ENCODE measurements around the gene TULP1. TPM values are rescaled to one million over a fixed set of nuclear protein-coding genes. Genes with fewer than 3 reads are reported as not detected.
A peak's percentile ranks its signal among the peaks of the same experiment; 100 is the strongest.

Gene TULP1
- total and polyA plus RNA-seq, 2 of the 13 experiments (the other 11 are each of a cell fraction or from before 2014, with no cell fraction given), result not detected

DNA sequence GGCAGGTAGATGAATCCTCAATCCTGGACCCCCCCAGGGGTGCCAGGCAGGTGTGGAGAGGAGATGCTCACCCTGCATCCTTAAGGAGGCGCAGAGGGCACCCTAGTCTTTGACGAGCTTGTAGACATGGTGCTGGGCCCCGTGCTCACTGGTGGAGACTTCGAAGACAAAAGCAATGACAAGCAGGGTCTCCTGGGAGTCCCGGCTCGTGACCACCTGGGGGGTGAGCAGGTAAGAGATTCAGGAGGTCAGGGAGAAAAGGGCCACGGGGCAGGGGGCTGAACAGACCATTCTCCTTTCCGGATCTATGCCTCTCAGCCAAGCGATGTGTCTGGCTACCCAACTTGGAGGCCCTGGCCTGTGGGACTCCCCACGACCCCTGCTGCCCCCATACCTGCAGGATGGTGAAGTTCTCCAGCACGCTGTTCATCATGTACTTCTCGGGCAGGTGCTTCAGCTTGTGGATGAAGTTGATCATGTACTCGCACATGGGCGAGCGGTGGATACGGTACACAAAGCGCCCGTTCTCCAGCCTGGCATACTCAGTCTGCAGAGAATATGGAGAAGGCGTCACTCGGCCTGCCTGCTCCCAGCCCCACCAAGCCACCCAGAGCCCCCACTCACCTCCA, 37.6 kb downstream of the TULP1 start:
- Histone ChIP-seq H3K9ac (ENCODE audit: insufficient read depth, low read depth, low read length) (no peak overlapping the region), H3K9me3 (ENCODE audit: low read length) (no peaks in the 10 kb centered on the region), H3K79me2 (ENCODE audit: insufficient read depth, low read length) (peaks cover 11% of the 10 kb centered on the region), H3K4me2 (ENCODE audit: low read depth, low read length) (no peak overlapping the region), H4K20me1 (ENCODE audit: insufficient read depth, low read length) (peaks cover 36% of the 10 kb centered on the region), H3K27me3 (ENCODE audit: control insufficient read depth in 1 of 2, insufficient read depth in 2 of 2, low read length in 2 of 2) (no peaks in the 10 kb centered on the region), H3K27ac (ENCODE audit: extremely low read length, insufficient read depth, low read length) (no peak overlapping the region), H2AFZ (ENCODE audit: low read length) (no peak overlapping the region), H3K4me1 (ENCODE audit: insufficient read depth, low read length) (peaks cover 46% of the 10 kb centered on the region), H3K4me3 (replicated peaks in 1 of 3; ENCODE audit: insufficient read depth in 1 of 3, low read depth in 2 of 3, low read length in 3 of 3) (no peak overlapping the region), H3K36me3 (replicated peaks in 1 of 2; ENCODE audit: control insufficient read depth in 1 of 2, insufficient read depth in 2 of 2, low read length in 2 of 2) (peaks cover 8 to 33% of the 10 kb centered on the region in 2 experiments)
- ATAC-seq (peak; percentile 8), DNase-seq (ENCODE audit: low spot score) (no peak), FAIRE-seq (no peak)
- POLR2A ChIA-PET, result interaction anchor here (9.7 kb wide), 1 partner anchor 22 kb away, joined by 88 read pairs; the partner anchor contains the start of gene TEAD3
- TSS peak; percentile 22 for BruUV-seq (replicated peaks)
- intact Hi-C loops (cut with micrococcal nuclease; ENCODE audit: unreplicated experiment) (no loop called here), in situ Hi-C loops (cut with HindIII; ENCODE audit: extremely low pct_ligation_motif_present, low pct_unique_long_range_greater_than_20kb) (no loop called here)
- TF ChIP-seq PCBP1 (IDR thresholded peaks at IDR 0.05; ENCODE audit: borderline replicate concordance, low read depth, low read length) (0 out of 2 replicates have a peak, but pooled peaks have one; percentile 7), ZNF790 (CRISPR knock-in tag; IDR thresholded peaks at IDR 0.05; ENCODE audit: borderline replicate concordance) (no peak), KAT8 (CRISPR knock-in tag; IDR thresholded peaks at IDR 0.05) (no peak), POLR2AphosphoS2 (IDR thresholded peaks at IDR 0.05; ENCODE audit: low read depth, low read length) (peak; percentile 9; the same call in 1 of the 2 replicates)
- WGBS (ENCODE audit: low lambda C conversion rate), result 98% methylated on average over 17 of the region's 20 CpGs
- CTCF ChIA-PET (ENCODE audit: low intra/inter-chr PET ratio, low total read pairs), result no interaction called here

DNA sequence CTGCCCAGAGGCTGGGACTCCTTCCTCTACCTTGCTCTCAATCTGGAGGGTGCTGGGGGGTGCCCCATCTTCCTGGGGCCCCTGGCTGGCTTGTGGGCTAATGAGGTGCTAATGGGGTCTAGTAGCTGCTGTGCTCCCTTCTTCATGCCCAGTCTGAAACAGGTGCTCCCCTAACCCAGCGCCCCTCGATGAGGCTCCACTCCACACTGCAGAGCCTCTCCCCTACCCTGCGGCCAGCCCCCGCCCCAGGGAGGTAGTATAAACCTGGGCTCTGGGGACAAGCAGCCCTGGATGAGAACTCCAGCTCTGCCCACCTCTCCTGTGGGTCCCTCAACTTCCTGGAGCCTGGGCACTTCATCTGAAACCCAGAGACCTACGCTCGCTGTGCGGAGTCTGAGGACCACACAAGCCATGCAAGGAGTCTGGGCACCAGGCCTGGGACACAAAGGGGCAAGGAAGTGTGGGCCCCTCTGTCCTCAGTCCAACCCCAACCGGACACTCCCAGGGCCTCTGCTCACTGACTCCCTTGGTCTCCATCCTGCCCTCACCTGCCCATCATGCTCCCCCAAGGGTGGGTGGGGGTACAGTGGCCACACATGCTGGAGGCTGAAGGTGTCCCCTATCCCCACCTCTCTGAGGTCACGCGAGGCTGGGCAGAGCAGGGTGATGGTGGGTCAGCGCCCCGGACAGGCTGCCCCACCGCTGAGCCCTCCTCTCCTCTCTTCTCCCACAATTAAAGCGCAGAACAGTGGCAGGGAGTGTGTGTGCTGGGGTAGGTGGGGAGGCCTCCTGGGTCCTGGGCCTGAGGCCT, 38.4 kb downstream of the TULP1 start:
- no peak overlapping the region for H3K9ac ChIP-seq (ENCODE audit: insufficient read depth, low read depth, low read length)
- no peak for TF ChIP-seq ZNF180 (CRISPR knock-in tag; IDR thresholded peaks at IDR 0.05; ENCODE audit: borderline replicate concordance, low read depth)
- peak; percentile 46; the same call in 1 of the 2 replicates for TF ChIP-seq POLR2AphosphoS2 (IDR thresholded peaks at IDR 0.05; ENCODE audit: low read depth, low read length)
- no peak for TF ChIP-seq ZNF431 (CRISPR knock-in tag; IDR thresholded peaks at IDR 0.05; ENCODE audit: borderline replicate concordance, low read depth)
- TF ChIP-seq, protein P1, sequence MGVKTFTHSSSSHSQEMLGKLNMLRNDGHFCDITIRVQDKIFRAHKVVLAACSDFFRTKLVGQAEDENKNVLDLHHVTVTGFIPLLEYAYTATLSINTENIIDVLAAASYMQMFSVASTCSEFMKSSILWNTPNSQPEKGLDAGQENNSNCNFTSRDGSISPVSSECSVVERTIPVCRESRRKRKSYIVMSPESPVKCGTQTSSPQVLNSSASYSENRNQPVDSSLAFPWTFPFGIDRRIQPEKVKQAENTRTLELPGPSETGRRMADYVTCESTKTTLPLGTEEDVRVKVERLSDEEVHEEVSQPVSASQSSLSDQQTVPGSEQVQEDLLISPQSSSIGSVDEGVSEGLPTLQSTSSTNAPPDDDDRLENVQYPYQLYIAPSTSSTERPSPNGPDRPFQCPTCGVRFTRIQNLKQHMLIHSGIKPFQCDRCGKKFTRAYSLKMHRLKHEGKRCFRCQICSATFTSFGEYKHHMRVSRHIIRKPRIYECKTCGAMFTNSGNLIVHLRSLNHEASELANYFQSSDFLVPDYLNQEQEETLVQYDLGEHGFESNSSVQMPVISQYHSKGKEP (CRISPR knock-in tag; IDR thresholded peaks at IDR 0.05), result no peak
- TF ChIP-seq, protein P2, sequence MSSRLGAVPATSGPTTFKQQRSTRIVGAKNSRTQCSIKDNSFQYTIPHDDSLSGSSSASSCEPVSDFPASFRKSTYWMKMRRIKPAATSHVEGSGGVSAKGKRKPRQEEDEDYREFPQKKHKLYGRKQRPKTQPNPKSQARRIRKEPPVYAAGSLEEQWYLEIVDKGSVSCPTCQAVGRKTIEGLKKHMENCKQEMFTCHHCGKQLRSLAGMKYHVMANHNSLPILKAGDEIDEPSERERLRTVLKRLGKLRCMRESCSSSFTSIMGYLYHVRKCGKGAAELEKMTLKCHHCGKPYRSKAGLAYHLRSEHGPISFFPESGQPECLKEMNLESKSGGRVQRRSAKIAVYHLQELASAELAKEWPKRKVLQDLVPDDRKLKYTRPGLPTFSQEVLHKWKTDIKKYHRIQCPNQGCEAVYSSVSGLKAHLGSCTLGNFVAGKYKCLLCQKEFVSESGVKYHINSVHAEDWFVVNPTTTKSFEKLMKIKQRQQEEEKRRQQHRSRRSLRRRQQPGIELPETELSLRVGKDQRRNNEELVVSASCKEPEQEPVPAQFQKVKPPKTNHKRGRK (CRISPR knock-in tag; IDR thresholded peaks at IDR 0.05), result no peak
- TF ChIP-seq NFKB2 (CRISPR knock-in tag; IDR thresholded peaks at IDR 0.05; ENCODE audit: borderline replicate concordance), result 0 out of 2 replicates have a peak, but pooled peaks have one; percentile 1
- TF ChIP-seq, protein P3, sequence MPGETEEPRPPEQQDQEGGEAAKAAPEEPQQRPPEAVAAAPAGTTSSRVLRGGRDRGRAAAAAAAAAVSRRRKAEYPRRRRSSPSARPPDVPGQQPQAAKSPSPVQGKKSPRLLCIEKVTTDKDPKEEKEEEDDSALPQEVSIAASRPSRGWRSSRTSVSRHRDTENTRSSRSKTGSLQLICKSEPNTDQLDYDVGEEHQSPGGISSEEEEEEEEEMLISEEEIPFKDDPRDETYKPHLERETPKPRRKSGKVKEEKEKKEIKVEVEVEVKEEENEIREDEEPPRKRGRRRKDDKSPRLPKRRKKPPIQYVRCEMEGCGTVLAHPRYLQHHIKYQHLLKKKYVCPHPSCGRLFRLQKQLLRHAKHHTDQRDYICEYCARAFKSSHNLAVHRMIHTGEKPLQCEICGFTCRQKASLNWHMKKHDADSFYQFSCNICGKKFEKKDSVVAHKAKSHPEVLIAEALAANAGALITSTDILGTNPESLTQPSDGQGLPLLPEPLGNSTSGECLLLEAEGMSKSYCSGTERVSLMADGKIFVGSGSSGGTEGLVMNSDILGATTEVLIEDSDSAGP (CRISPR knock-in tag; IDR thresholded peaks at IDR 0.05; ENCODE audit: borderline replicate concordance), result 0 out of 2 replicates have a peak, but pooled peaks have one; percentile 19

More for the DNA sequence above, 38.4 kb downstream of the TULP1 start:
- Histone ChIP-seq H3K4me1 (ENCODE audit: insufficient read depth, low read length) (peaks cover 53% of the 10 kb centered on the region), H3K4me3 (replicated peaks in 1 of 3; ENCODE audit: insufficient read depth in 1 of 3, low read depth in 2 of 3, low read length in 3 of 3) (no peak overlapping the region), H3K36me3 (replicated peaks in 1 of 2; ENCODE audit: control insufficient read depth in 1 of 2, insufficient read depth in 2 of 2, low read length in 2 of 2) (peaks cover 7 to 35% of the 10 kb centered on the region in 2 experiments), H3K27ac (ENCODE audit: extremely low read length, insufficient read depth, low read length) (peak overlapping the region; percentile 55), H2AFZ (ENCODE audit: low read length) (no peak overlapping the region), H3K27me3 (ENCODE audit: control insufficient read depth in 1 of 2, insufficient read depth in 2 of 2, low read length in 2 of 2) (no peaks in the 10 kb centered on the region), H3K9me3 (ENCODE audit: low read length) (no peaks in the 10 kb centered on the region), H3K4me2 (ENCODE audit: low read depth, low read length) (no peak overlapping the region), H4K20me1 (ENCODE audit: insufficient read depth, low read length) (peaks cover 43% of the 10 kb centered on the region), H3K79me2 (ENCODE audit: insufficient read depth, low read length) (peaks cover 18% of the 10 kb centered on the region)
- intact Hi-C loops (cut with micrococcal nuclease; ENCODE audit: unreplicated experiment) (no loop called here), in situ Hi-C loops (cut with HindIII; ENCODE audit: extremely low pct_ligation_motif_present, low pct_unique_long_range_greater_than_20kb) (no loop called here)
- FAIRE-seq (no peak), ATAC-seq (peak; percentile 26), DNase-seq (ENCODE audit: low spot score) (no peak)
- ChIA-PET POLR2A (interaction anchor here (1.2 to 9.7 kb wide), 5 partner anchors 16 to 156 kb away, joined by 4 to 88 read pairs (median 5); partner anchors contain the start of gene TEAD3), CTCF (ENCODE audit: low intra/inter-chr PET ratio, low total read pairs) (no interaction called here)
- BruUV-seq (replicated peaks), result no TSS peak
- WGBS (ENCODE audit: low lambda C conversion rate), result 96% methylated on average over 13 of the region's 14 CpGs
